ENCODE results near the gene ST6GALNAC4. TPM values are rescaled to one million over a fixed set of nuclear protein-coding genes. Genes with fewer than 3 reads are reported as not detected.
"Not testable (repeated sequence)": the region's sequence is repeated elsewhere in the genome, so short reads cannot be mapped to it uniquely, and the experiment has no call there.

The ST6GALNAC4 gene
- total RNA-seq, 1 experiment from 2014 or later, result 13.2 TPM

GRCh38 chr9:127883959-127884358 is 32.9 kb downstream of the ST6GALNAC4 start:
- no peaks in the 10 kb centered on the region for H3K4me1 Mint-ChIP-seq (ENCODE audit: low read depth, unreplicated experiment)
- no peaks in the 10 kb centered on the region for H3K27me3 ChIP-seq (replicated peaks; ENCODE audit: control insufficient read depth, insufficient read depth, low read length)
- DNase-seq, result no peak
- intact Hi-C loops (cut with micrococcal nuclease; ENCODE audit: unreplicated experiment), result no loop called here
- CTCF ChIA-PET, result no interaction called here
- H3K9me3 ChIP-seq, result no peaks in the 10 kb centered on the region
- 0 out of 2 replicates have a peak, but pooled peaks cover 3% of the 10 kb centered on the region for H3K36me3 ChIP-seq (ENCODE audit: control insufficient read depth, insufficient read depth, low read length)
- no TSS peak for BruUV-seq (replicated peaks)
- no peak overlapping the region for H3K4me3 ChIP-seq (ENCODE audit: low read depth, low read length)
- H3K9me3 Mint-ChIP-seq (ENCODE audit: unreplicated experiment), result no peaks in the 10 kb centered on the region
- POLR2A ChIA-PET, result no interaction called here
- H3K4me3 Mint-ChIP-seq (ENCODE audit: unreplicated experiment), result no peak overlapping the region
- H3K4me1 ChIP-seq, result no peaks in the 10 kb centered on the region
- no peaks in the 10 kb centered on the region for H3K27me3 Mint-ChIP-seq (ENCODE audit: insufficient read depth, unreplicated experiment)
- no peak overlapping the region for H3K27ac Mint-ChIP-seq (ENCODE audit: unreplicated experiment)
- peaks cover 13% of the 10 kb centered on the region for H3K36me3 Mint-ChIP-seq (ENCODE audit: insufficient read depth, unreplicated experiment)
- TF ChIP-seq CTCF (IDR thresholded peaks at IDR 0.05; ENCODE audit: insufficient read depth in 1 of 2, low read depth in 1 of 2, low read length in 1 of 2, severe bottlenecking in 1 of 2, unreplicated experiment in 1 of 2), result no peak

GRCh38 chr9:127881715-127882114 is 35.1 kb downstream of the ST6GALNAC4 start:
- intact Hi-C loops (cut with micrococcal nuclease; ENCODE audit: unreplicated experiment); H3K9me3 Mint-ChIP-seq (ENCODE audit: unreplicated experiment); H3K4me1 Mint-ChIP-seq (ENCODE audit: low read depth, unreplicated experiment); BruUV-seq (replicated peaks); H3K4me3 ChIP-seq (ENCODE audit: low read depth, low read length); H3K9me3 ChIP-seq; H3K27me3 ChIP-seq (replicated peaks; ENCODE audit: control insufficient read depth, insufficient read depth, low read length); POLR2A ChIA-PET; DNase-seq; H3K36me3 ChIP-seq (ENCODE audit: control insufficient read depth, insufficient read depth, low read length); H3K4me3 Mint-ChIP-seq (ENCODE audit: unreplicated experiment); H3K27ac Mint-ChIP-seq (ENCODE audit: unreplicated experiment); H3K4me1 ChIP-seq; H3K27me3 Mint-ChIP-seq (ENCODE audit: insufficient read depth, unreplicated experiment): not testable (repeated sequence)
- CTCF ChIA-PET, result interaction anchor here (0.6 kb wide), 1 partner anchor 35 kb away, joined by 3 read pairs; the partner anchor contains the start of gene ST6GALNAC4
- H3K36me3 Mint-ChIP-seq (ENCODE audit: insufficient read depth, unreplicated experiment), result peaks cover 19% of the 10 kb centered on the region

GRCh38 chr9:127880143-127880542 is 36.7 kb downstream of the ST6GALNAC4 start:
- H3K9me3 Mint-ChIP-seq (ENCODE audit: unreplicated experiment), result no peaks in the 10 kb centered on the region
- H3K4me1 Mint-ChIP-seq (ENCODE audit: low read depth, unreplicated experiment), result peaks cover 4% of the 10 kb centered on the region
- no peaks in the 10 kb centered on the region for H3K9me3 ChIP-seq
- no peaks in the 10 kb centered on the region for H3K36me3 ChIP-seq (ENCODE audit: control insufficient read depth, insufficient read depth, low read length)
- no peak overlapping the region for H3K27ac Mint-ChIP-seq (ENCODE audit: unreplicated experiment)
- H3K27me3 ChIP-seq (replicated peaks; ENCODE audit: control insufficient read depth, insufficient read depth, low read length), result no peaks in the 10 kb centered on the region
- no peak for DNase-seq
- no peak for TF ChIP-seq CTCF (IDR thresholded peaks at IDR 0.05; ENCODE audit: insufficient read depth in 1 of 2, low read depth in 1 of 2, low read length in 1 of 2, severe bottlenecking in 1 of 2, unreplicated experiment in 1 of 2)
- no TSS peak for BruUV-seq (replicated peaks)
- intact Hi-C loops (cut with micrococcal nuclease; ENCODE audit: unreplicated experiment), result no loop called here
- H3K36me3 Mint-ChIP-seq (ENCODE audit: insufficient read depth, unreplicated experiment), result peaks cover 14% of the 10 kb centered on the region
- peaks cover 10% of the 10 kb centered on the region; the same call in 1 of the 2 replicates for H3K4me1 ChIP-seq
- CTCF ChIA-PET, result no interaction called here
- POLR2A ChIA-PET, result no interaction called here
- no peaks in the 10 kb centered on the region for H3K27me3 Mint-ChIP-seq (ENCODE audit: insufficient read depth, unreplicated experiment)
- no peak overlapping the region for H3K4me3 Mint-ChIP-seq (ENCODE audit: unreplicated experiment)
- H3K4me3 ChIP-seq (ENCODE audit: low read depth, low read length), result no peak overlapping the region

Data from Caco-2 (cell line).